ENCODE measurements around the gene FMN1. TPM values are rescaled to one million over a fixed set of nuclear protein-coding genes. Genes with fewer than 3 reads are reported as not detected.

FMN1 gene
- total and polyA plus RNA-seq, 2 of the 13 experiments (the other 11 are each of a cell fraction or from before 2014, with no cell fraction given) = 0.20 to 0.60 TPM

GRCh38 chr15:33191591-33191990 lies 2.9 kb downstream of the FMN1 start:
- intact Hi-C loops (cut with micrococcal nuclease; ENCODE audit: unreplicated experiment) (no loop called here), in situ Hi-C loops (cut with HindIII; ENCODE audit: extremely low pct_ligation_motif_present, low pct_unique_long_range_greater_than_20kb) (no loop called here)
- no TSS peak for BruUV-seq (replicated peaks)
- no peaks in the 10 kb centered on the region for H3K4me1 ChIP-seq (ENCODE audit: insufficient read depth, low read length)
- H3K36me3 ChIP-seq (replicated peaks in 1 of 2; ENCODE audit: control insufficient read depth in 1 of 2, insufficient read depth in 2 of 2, low read length in 2 of 2) = no peaks in the 10 kb centered on the region
- H3K4me2 ChIP-seq (ENCODE audit: low read depth, low read length) = no peak overlapping the region
- no peaks in the 10 kb centered on the region for H3K27me3 ChIP-seq (ENCODE audit: control insufficient read depth in 1 of 2, insufficient read depth in 2 of 2, low read length in 2 of 2)
- ChIA-PET POLR2A (no interaction called here), CTCF (ENCODE audit: low intra/inter-chr PET ratio, low total read pairs) (no interaction called here)
- H3K27ac ChIP-seq (ENCODE audit: extremely low read length, insufficient read depth, low read length) = no peak overlapping the region
- H3K9ac ChIP-seq (ENCODE audit: insufficient read depth, low read depth, low read length) = no peak overlapping the region
- no peaks in the 10 kb centered on the region for H3K9me3 ChIP-seq (ENCODE audit: low read length)
- WGBS (ENCODE audit: low lambda C conversion rate) = 45% methylated on average over 3 of the region's 3 CpGs
- TF ChIP-seq ADNP (CRISPR knock-in tag; IDR thresholded peaks at IDR 0.05) (no peak), ZNF205 (CRISPR knock-in tag; IDR thresholded peaks at IDR 0.05) (no peak), ZNF691 (CRISPR knock-in tag; IDR thresholded peaks at IDR 0.05; ENCODE audit: borderline replicate concordance, low read depth) (no peak), ZFYVE20 (CRISPR knock-in tag; IDR thresholded peaks at IDR 0.05; ENCODE audit: borderline replicate concordance, low read depth) (no peak), RELA (CRISPR knock-in tag; IDR thresholded peaks at IDR 0.05) (no peak), CSRNP2 (CRISPR knock-in tag; conservative IDR thresholded peaks at IDR 0.05; ENCODE audit: low read depth) (no peak), TBX2 (CRISPR knock-in tag; IDR thresholded peaks at IDR 0.05; ENCODE audit: borderline replicate concordance) (no peak), ZNF704 (CRISPR knock-in tag; IDR thresholded peaks at IDR 0.05; ENCODE audit: borderline replicate concordance) (no peak), ZNF770 (CRISPR knock-in tag; IDR thresholded peaks at IDR 0.05) (no peak)
- H3K79me2 ChIP-seq (ENCODE audit: insufficient read depth, low read length) = no peaks in the 10 kb centered on the region
- ATAC-seq (no peak), DNase-seq (ENCODE audit: low spot score) (no peak), FAIRE-seq (no peak)
- H4K20me1 ChIP-seq (ENCODE audit: insufficient read depth, low read length) = no peaks in the 10 kb centered on the region
- H3K4me3 ChIP-seq (replicated peaks in 1 of 3; ENCODE audit: insufficient read depth in 1 of 3, low read depth in 2 of 3, low read length in 3 of 3) = no peak overlapping the region
- H2AFZ ChIP-seq (ENCODE audit: low read length) = no peak overlapping the region

All from HepG2 (cell line).